Right atrium auricular region (tissue), 2 donors: ENCODE measurements around the gene CHADL. TPM values are rescaled to one million over a fixed set of nuclear protein-coding genes. Genes with fewer than 3 reads are reported as not detected.

Source experiments
- DNase-seq: peaks from one replicate; pipeline ENCODE4 v3.0.0-alpha.2; 2019; ENCODE audit warnings: low spot score
- H3K27ac ChIP-seq, 2 donors: fragments of 200-600 bp; sonication (generic); 1 replicate in 1 of 2; 2 replicates in 1 of 2; pipeline ENCODE4 v1.5.1; 2016 to 2019
- H3K27me3 ChIP-seq, 2 donors: fragments of 200-600 bp; sonication (generic); one replicate each; pipeline versions ENCODE4 v1.5.1 to v1.6.0; 2017 to 2019
- H3K36me3 ChIP-seq: fragments of 200-600 bp; sonication (generic); one replicate; pipeline ENCODE4 v1.5.1; 2016
- H3K4me1 ChIP-seq, 2 donors: fragments of 200-600 bp; sonication (generic); one replicate each; pipeline versions ENCODE4 v1.5.1 to v1.6.0; 2017 to 2019
- H3K4me3 ChIP-seq, 2 donors: fragments of 200-600 bp; sonication (generic); 1 replicate in 1 of 2; 2 replicates in 1 of 2; pipeline ENCODE4 v1.5.1; 2017 to 2019; ENCODE audit warnings: mild to moderate bottlenecking in 1 of 2, moderate library complexity in 1 of 2
- H3K9me3 ChIP-seq, 2 donors: fragments of 200-600 bp; sonication (generic); one replicate each; pipeline ENCODE4 v1.5.1; 2019
- total RNA-seq, 2 donors: library from RNA; depleted of rRNA; stranded (reverse); fragments of >200 nt; gene quantifications; one replicate each; pipeline ENCODE4 v1.1.0, GENCODE V29; 2016
- TF ChIP-seq, protein P1 (sequence below), 2 donors: fragments of 200-600 bp; sonication (generic); IDR thresholded peaks; one replicate each; pipeline ENCODE4 v1.5.1; 2019; ENCODE audit warnings: antibody characterized with exemption in 2 of 2

The CHADL gene
- total RNA-seq, 2 donors from 2014 or later, result 8.3 to 16.1 TPM

- DNase-seq, result no peak
- H3K27ac ChIP-seq, result no peak overlapping the region
Measured at GRCh38 chr22:41239443-41240128, 1.1 kb downstream of the CHADL start.

DNA sequence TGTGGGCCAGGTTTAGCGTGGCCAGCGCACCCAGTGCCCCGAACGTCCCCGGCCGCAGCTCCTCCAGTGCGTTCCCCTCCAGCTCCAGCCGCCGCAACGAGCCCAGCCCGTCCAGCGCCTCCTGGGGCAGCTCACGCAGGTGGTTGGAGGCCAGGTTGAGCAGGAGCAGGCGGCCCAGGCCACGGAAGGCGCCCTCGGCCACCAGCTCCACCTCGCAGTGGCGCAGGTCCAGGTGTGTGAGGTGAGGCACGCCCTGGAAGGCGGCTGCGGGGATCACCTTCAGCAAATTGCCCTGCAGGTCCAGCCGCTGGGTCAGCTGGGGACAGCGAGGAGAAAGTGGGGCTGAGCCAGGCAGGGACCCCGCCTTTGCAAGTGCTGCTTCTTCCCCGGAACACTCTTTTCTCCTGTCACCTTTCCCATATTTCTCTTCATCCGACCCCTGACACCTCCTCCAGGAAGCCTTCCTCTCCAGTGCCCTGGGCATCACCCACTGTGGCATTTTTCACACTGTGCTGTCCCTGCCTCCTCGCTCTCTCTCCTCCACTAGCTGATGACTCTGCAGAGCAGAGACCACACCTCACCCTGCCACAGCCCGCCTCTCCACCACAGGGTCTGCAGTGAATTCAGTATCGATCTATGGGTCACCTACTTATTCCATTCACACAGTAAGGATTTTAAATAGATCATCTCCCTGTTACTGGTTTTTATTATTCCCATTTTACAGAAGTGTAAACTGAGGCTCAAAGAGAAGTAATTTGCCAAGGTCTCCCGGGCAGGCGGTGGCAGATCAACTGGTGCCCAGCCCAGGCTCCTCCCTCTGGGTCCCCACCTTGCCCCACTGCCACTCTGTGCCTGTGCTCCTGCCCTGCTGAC is 1.9 kb downstream of the CHADL start:
- Histone ChIP-seq H3K27me3 (no peaks in the 10 kb centered on the region), H3K4me3 (no peak overlapping the region), H3K4me1 (peaks cover 0 to 35% of the 10 kb centered on the region in 2 donors), H3K27ac (no peak overlapping the region), H3K9me3 (no peaks in the 10 kb centered on the region), H3K36me3 (no peaks in the 10 kb centered on the region)
- DNase-seq, result no peak
- TF ChIP-seq, protein P1, sequence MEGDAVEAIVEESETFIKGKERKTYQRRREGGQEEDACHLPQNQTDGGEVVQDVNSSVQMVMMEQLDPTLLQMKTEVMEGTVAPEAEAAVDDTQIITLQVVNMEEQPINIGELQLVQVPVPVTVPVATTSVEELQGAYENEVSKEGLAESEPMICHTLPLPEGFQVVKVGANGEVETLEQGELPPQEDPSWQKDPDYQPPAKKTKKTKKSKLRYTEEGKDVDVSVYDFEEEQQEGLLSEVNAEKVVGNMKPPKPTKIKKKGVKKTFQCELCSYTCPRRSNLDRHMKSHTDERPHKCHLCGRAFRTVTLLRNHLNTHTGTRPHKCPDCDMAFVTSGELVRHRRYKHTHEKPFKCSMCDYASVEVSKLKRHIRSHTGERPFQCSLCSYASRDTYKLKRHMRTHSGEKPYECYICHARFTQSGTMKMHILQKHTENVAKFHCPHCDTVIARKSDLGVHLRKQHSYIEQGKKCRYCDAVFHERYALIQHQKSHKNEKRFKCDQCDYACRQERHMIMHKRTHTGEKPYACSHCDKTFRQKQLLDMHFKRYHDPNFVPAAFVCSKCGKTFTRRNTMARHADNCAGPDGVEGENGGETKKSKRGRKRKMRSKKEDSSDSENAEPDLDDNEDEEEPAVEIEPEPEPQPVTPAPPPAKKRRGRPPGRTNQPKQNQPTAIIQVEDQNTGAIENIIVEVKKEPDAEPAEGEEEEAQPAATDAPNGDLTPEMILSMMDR (IDR thresholded peaks at IDR 0.05), result no peak

More at GRCh38 chr22:41239443-41240128, 1.1 kb downstream of the CHADL start:
- H3K4me1 ChIP-seq, result peaks cover 0 to 35% of the 10 kb centered on the region in 2 donors
- TF ChIP-seq, protein P1 (IDR thresholded peaks at IDR 0.05), result no peak
- no peaks in the 10 kb centered on the region for H3K36me3 ChIP-seq
- H3K27me3 ChIP-seq, result no peaks in the 10 kb centered on the region
- H3K4me3 ChIP-seq, result no peak overlapping the region
- no peaks in the 10 kb centered on the region for H3K9me3 ChIP-seq

GRCh38 chr22:41237707-41238569 is 2.8 kb downstream of the CHADL start:
- peak overlapping the region; percentile 50 to 67 for H3K27ac ChIP-seq
- DNase-seq, result peak; percentile 69
- no peaks in the 10 kb centered on the region for H3K9me3 ChIP-seq
- peaks cover 0 to 35% of the 10 kb centered on the region in 2 donors for H3K4me1 ChIP-seq
- peak overlapping the region; percentile 15 to 57 for H3K4me3 ChIP-seq
- H3K36me3 ChIP-seq, result no peaks in the 10 kb centered on the region
- no peaks in the 10 kb centered on the region for H3K27me3 ChIP-seq
- TF ChIP-seq, protein P1 (IDR thresholded peaks at IDR 0.05), result peak; percentile 32 to 74

DNA sequence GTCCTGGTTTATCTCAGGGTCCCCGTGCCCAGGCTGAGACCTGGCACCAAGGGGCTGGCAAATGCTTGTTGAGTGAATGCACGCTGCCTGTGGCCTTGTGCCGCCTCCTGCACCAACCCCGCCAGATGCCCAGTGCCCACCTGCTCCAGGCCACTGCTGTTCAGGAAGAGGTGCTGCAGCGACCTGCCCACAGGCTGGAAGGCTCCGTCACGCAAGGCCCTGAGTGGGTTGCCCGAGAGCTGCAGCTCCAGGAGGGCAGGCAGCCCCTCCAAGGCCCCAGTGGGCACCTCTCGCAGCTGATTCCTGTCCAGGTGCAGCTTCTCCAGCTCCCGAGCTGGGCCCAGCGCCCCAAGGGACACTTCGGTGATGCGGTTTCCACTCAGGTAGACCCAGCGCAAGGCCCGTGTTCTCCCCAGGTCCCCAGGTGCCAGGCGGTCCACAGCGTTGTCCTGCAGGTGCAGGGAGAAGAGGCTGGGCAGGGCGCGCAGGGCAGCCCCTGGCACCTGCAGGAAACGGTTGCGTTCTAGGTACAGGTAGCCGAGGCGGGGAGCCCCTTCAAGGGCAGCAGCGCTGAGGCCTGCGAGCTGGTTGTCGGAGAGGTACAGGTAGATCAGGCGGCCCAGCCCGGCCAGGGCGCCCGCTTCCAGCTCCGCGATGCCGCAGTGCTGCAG is 3.6 kb downstream of the CHADL start:
- no peaks in the 10 kb centered on the region for H3K9me3 ChIP-seq
- H3K4me3 ChIP-seq, result peak overlapping the region; percentile 15 to 57
- H3K27me3 ChIP-seq, result no peaks in the 10 kb centered on the region
- DNase-seq, result no peak
- TF ChIP-seq, protein P1 (IDR thresholded peaks at IDR 0.05), result no peak
- no peaks in the 10 kb centered on the region for H3K36me3 ChIP-seq
- H3K27ac ChIP-seq, result peak overlapping the region; percentile 50 to 67
- peaks cover 0 to 41% of the 10 kb centered on the region in 2 donors for H3K4me1 ChIP-seq
